ENCODE results near the gene IGFL3.
"Not testable (repeated sequence)": the region's sequence is repeated elsewhere in the genome, so short reads cannot be mapped to it uniquely, and the experiment has no call there.

Gene IGFL3

GRCh38 chr19:46118136-46118535 is 6.4 kb downstream of the IGFL3 start:
- no peak for DNase-seq

DNA sequence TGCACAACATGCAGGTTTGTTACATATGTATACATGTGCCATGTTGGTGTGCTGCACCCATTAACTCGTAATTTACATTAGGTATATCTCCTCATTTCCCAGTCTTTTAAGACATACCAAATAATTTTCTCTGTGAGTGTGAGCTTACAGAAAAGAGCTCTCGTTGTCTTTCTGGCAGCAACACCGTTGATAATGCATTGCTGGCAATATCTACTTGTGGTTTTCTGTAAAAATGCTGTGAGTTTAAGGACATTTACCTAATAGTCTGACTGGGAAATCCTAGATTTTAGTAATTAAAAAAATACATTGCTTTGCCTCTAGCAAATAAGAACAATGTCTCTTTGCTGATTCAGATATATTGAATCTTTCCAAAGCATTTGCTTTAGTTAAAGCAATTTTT is 8.4 kb downstream of the IGFL3 start:
- no peak for DNase-seq

- peak; percentile 66 for DNase-seq
These were observed 8.9 kb downstream of the IGFL3 start for GRCh38 chr19:46115396-46116106.

DNA sequence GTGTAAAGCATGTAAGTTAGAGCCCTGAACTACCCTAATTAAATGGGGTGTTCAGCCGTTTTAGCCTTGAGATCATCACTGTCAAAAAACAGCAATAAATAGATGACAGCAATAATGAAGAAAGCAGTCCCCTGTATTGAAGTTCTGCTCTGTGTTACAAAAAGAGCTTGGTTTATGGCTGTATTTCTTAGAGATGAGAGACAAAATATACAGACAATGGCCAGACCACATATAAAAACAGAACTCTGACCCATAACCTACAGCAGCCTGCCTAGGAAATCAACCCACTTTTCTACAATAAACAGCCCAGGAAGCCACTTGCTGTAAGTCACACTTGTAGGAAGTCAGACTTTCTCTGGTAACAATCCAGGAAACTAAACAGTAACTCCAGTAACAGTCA is 10.8 kb downstream of the IGFL3 start:
- no peak for DNase-seq

- DNase-seq: no peak
These were observed 12.0 kb downstream of the IGFL3 start for GRCh38 chr19:46112527-46112926.

DNA sequence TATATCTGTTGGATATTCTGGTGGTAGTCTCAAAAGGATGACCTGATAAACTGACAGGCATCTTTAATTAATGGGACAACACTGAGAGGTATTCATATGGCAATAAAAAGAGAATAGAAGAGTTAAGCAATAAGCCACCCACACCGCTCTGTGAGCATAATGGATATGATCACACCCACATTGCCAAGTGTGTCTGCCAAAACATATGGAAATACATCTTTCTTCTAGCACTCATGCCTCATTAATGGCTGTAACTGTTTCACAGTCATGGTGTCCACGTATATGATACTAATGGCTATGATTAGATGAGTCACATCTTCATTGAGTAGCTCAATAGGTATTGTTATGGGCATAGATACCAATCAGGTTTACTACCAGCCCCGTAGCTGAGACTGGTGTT is 13.1 kb downstream of the IGFL3 start:
- no peak for DNase-seq

DNA sequence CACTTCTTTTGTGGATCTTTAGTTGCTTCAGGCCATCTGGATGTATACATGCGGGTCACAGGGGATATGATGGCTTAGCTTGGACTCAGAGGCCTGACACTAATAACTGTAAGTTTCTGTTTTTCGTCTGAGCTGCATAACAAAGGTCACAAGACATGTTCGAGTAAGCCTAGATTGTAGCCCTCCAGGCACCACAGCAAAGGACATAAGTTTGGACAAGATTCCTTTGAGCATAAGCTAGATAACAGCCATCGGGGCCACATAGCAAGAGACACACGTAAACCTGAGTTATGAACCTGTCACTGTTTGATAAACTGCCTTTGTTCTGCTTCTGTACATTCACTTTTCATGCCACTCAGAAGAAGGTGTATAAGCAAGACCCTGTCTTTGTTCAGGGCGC is 14.6 kb downstream of the IGFL3 start:
- DNase-seq: no peak

- DNase-seq: no peak
These were observed 17.1 kb downstream of the IGFL3 start for GRCh38 chr19:46107371-46107770.

DNA sequence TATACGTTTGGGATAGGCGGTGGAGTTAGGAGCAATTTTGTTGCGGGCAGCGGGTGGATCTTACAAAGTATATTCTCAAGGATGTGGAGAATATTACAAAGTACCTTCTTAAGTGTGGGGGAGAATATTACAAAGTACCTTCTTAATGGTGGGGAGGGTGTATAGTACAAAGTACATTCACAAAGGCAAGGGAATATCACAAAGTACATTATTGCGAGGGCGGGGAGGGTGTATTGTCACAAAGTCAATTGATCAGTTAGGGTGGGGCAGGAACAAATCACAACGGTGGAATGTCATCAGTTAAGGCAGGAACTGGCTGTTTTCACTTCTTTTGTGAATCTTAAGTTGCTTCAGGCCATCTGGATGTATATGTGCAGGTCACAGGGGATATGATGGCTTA is 22.2 kb downstream of the IGFL3 start:
- DNase-seq: not testable (repeated sequence)

GRCh38 chr19:46101293-46101692 is 23.2 kb downstream of the IGFL3 start:
- no peak for DNase-seq

GRCh38 chr19:46100344-46100743 is 24.1 kb downstream of the IGFL3 start:
- no peak for DNase-seq

GRCh38 chr19:46090444-46090843 is 34.0 kb downstream of the IGFL3 start:
- no peak for DNase-seq

DNA sequence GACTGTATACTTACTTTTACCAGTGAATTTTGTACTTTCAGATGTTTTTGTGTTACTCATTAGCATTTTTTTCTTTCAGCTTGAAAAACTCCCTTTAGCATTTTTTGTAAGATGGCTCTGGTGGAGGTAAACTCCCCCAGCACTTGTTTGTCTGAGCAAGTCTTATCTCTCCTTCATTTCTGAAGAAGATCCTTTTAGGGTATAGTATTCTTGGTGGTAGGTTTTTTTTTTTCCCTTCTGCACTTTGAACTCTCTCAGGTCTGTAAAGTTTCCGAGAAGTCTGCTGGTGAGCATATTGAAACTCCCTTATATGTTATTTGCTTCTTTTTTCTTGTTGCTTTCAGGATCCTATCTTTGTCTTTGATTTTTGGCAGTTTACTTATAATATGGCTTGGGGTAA is 35.1 kb downstream of the IGFL3 start:
- DNase-seq: no peak

- DNase-seq: no peak
These were observed 36.4 kb downstream of the IGFL3 start for GRCh38 chr19:46088101-46088500.

DNA sequence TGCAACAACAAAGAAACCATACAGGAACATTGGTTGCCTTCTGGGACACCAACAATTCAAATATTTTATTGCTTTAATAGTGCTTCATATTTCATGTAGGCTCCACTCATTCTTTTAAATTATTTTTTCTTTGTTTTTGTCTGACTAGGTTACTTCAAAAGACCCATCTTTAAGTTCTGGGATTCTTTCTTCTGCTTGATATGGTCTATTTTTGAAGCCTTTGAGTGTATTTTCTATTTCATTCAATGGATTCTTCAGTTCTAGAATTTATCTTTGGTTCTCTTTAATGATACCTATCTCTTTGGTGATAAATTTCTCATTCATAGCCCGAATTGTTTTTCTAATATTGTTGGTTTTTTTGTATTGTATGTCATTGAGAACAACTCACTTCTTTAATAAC is 38.6 kb downstream of the IGFL3 start:
- DNase-seq: no peak

GRCh38 chr19:46082728-46083050 is 41.8 kb downstream of the IGFL3 start:
- DNase-seq: no peak

GRCh38 chr19:46081928-46082727 is 42.4 kb downstream of the IGFL3 start:
- DNase-seq: peak; percentile 14

GRCh38 chr19:46080561-46080960 is 43.9 kb downstream of the IGFL3 start:
- no peak for DNase-seq

DNA sequence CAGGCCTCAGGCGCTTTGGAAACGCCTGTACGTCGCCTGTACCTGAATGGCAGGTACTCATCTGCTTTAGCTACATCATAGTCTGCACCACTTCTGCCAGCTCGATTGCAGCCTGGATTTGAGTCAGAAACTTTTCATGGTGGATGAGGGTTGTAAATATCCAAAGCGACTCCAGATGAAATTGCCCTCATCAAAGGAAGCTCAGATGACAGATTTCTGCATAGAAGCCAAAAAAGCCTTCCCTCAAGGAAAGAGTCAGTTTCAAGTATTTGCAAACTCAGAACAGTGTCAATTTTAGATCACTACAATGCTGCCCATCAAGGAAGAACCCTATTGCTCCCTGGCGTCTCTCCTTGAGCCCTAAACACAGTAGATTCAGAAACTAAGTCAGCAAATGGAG is 44.9 kb downstream of the IGFL3 start:
- DNase-seq: no peak

GRCh38 chr19:46078573-46079332 is 45.7 kb downstream of the IGFL3 start:
- DNase-seq: peak; percentile 26

GRCh38 chr19:46077815-46078167 is 46.7 kb downstream of the IGFL3 start:
- no peak for DNase-seq

DNA sequence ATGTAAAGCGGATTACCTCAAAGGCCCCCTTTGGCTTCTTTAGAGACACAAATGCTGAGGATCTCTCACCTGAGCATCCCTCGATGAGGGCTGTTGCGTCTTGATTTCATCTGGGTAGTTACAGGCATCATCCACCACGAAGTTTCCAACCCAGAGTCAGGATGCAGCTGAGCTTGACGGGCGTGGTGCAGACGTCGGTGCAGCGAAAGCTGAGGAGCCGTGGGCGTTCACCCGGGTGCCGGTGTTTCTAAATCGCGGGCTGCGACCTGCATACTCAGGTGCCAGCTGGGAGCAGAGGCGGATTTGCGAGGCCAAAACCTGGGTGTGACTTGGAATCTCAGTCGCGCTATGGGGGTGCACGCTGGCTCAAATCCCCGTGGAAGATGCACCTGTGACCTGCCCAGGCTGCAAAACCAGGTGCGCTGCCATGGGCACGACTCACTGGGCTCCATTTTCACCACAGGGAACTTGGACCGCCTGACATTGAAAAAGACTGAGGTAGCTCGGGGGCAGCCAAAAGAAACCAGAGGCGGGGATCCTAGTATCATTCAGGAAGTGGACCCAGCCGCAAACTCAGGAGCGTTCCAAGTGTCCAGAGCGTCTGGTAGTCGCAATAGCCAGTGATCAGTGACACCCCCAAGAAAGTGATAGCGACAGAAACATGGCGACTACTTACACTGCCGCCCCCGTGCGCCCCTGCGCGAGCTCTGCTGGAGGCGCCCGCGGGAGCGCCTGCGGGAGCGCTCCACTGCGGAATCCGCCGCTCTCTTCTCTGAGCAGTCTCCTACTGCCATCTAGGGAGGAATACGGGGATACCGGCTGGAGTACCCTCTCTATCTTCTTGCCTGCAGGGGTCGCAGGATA is 47.3 kb downstream of the IGFL3 start:
- DNase-seq: peak; percentile 34
